Measurements from ENCODE around the gene PRKCZ.
A peak's percentile ranks its signal among the peaks of the same experiment; 100 is the strongest.

PRKCZ gene

GRCh38 chr1:2184531-2184930, 134.3 kb downstream of the PRKCZ start:
- DNase-seq = no peak

- DNase-seq = no peak
These were observed 134.7 kb downstream of the PRKCZ start for GRCh38 chr1:2184934-2185333.

- no peak for DNase-seq
These were observed 136.0 kb downstream of the PRKCZ start for GRCh38 chr1:2185880-2186855.

- no peak for DNase-seq
These were observed 136.7 kb downstream of the PRKCZ start for GRCh38 chr1:2186901-2187300.

- DNase-seq = no peak
These were observed 137.4 kb downstream of the PRKCZ start for GRCh38 chr1:2187619-2188018.

GRCh38 chr1:2188336-2188735, 138.1 kb downstream of the PRKCZ start:
- DNase-seq = no peak

- DNase-seq = peak; percentile 98
These were observed 139.5 kb downstream of the PRKCZ start for GRCh38 chr1:2189459-2190425.

- DNase-seq = peak; percentile 67
These were observed 140.3 kb downstream of the PRKCZ start for GRCh38 chr1:2190491-2190976.

- DNase-seq = no peak
These were observed 142.1 kb downstream of the PRKCZ start for GRCh38 chr1:2192031-2192995.

- DNase-seq = peak; percentile 40
These were observed 143.5 kb downstream of the PRKCZ start for GRCh38 chr1:2193514-2194281.

GRCh38 chr1:2194319-2194897, 144.2 kb downstream of the PRKCZ start, which contains the start of gene FAAP20:
FAAP20 (minus strand) TSS chr1:2194772; CDS start chr1:2194749, 23 bp downstream.
- peak; percentile 85 for DNase-seq

- peak; percentile 94 for DNase-seq
These were observed 144.9 kb downstream of the PRKCZ start for GRCh38 chr1:2194898-2195673.

- no peak for DNase-seq
These were observed 145.6 kb downstream of the PRKCZ start for GRCh38 chr1:2195785-2196184.

GRCh38 chr1:2196901-2197638, 146.9 kb downstream of the PRKCZ start:
- DNase-seq = no peak

GRCh38 chr1:2197707-2198165, 147.5 kb downstream of the PRKCZ start:
- no peak for DNase-seq

- DNase-seq = no peak
These were observed 148.4 kb downstream of the PRKCZ start for GRCh38 chr1:2198571-2198970.

GRCh38 chr1:2199042-2199810, 149.0 kb downstream of the PRKCZ start:
- DNase-seq = peak; percentile 86

- no peak for DNase-seq
These were observed 150.2 kb downstream of the PRKCZ start for GRCh38 chr1:2200308-2200943.

All from DMS53 (cell line).